Fibroblast of skin of left biceps (primary cell): ENCODE data around the gene XRN2.

Experiments
- DNase-seq, 2 experiments: peaks; one replicate each; pipeline ENCODE4 v3.0.0-alpha.2; 2013; ENCODE audit warnings: low read depth in 2 of 2

Gene XRN2

GRCh38 chr20:21424846-21425245 is 121.7 kb downstream of the XRN2 start:
- no peak for DNase-seq

GRCh38 chr20:21430020-21430419 is 126.9 kb downstream of the XRN2 start:
- DNase-seq, result no peak

GRCh38 chr20:21432911-21433310 is 129.8 kb downstream of the XRN2 start:
- DNase-seq, result no peak

- DNase-seq, result no peak
Measured at GRCh38 chr20:21433329-21433890, 130.3 kb downstream of the XRN2 start.

- no peak for DNase-seq
Measured at GRCh38 chr20:21435576-21435975, 132.4 kb downstream of the XRN2 start.

- DNase-seq, result peak; percentile 47 to 55
Measured at GRCh38 chr20:21436205-21436604, 133.1 kb downstream of the XRN2 start.

- DNase-seq, result no peak
Measured at GRCh38 chr20:21437248-21437647, 134.1 kb downstream of the XRN2 start.

GRCh38 chr20:21437816-21438215 is 134.7 kb downstream of the XRN2 start:
- no peak for DNase-seq
